ENCODE data around the gene ZNF592.
A peak's percentile ranks its signal among the peaks of the same experiment; 100 is the strongest.

Gene ZNF592

DNA sequence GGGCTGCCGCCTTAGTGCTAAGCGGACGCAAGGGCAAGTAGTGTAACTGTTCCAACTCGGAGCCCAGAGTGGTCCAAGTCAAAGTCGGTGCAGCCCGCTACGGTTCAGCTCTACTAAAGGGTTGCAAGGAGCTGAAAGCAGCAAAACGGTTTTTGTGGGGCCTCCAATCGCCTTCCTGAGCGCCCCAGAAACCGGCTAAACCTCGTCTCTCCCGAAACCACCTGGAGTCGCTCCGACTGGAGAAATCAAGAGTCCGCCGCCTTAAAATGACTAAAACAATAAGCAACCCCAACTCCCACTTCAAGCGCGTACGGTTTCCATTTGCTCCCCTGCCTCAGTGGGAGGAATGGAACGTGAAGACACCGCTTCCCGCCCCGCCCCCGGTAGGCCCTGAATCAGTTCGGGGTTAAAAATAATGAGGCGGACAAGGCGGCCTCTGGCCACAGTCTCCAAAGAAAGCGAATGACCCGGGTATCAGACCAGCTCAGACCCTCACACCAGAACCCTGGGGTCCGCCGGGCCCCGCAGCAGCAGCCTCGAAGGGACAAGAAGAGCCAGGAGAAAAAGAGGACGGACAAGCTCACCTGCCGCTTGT is 32.9 kb upstream of the ZNF592 start:
- DNase-seq (ENCODE audit: low read depth) = peak; percentile 28
- TF ChIP-seq, protein P1, sequence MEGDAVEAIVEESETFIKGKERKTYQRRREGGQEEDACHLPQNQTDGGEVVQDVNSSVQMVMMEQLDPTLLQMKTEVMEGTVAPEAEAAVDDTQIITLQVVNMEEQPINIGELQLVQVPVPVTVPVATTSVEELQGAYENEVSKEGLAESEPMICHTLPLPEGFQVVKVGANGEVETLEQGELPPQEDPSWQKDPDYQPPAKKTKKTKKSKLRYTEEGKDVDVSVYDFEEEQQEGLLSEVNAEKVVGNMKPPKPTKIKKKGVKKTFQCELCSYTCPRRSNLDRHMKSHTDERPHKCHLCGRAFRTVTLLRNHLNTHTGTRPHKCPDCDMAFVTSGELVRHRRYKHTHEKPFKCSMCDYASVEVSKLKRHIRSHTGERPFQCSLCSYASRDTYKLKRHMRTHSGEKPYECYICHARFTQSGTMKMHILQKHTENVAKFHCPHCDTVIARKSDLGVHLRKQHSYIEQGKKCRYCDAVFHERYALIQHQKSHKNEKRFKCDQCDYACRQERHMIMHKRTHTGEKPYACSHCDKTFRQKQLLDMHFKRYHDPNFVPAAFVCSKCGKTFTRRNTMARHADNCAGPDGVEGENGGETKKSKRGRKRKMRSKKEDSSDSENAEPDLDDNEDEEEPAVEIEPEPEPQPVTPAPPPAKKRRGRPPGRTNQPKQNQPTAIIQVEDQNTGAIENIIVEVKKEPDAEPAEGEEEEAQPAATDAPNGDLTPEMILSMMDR (IDR thresholded peaks at IDR 0.05; ENCODE audit: low read length, missing control alignments) = no peak
- peak overlapping the region; percentile 95 for H3K4me3 ChIP-seq (replicated peaks; ENCODE audit: low read depth, low read length)

- peak within 1 kb of the TSS; percentile 95 for H3K4me3 ChIP-seq (replicated peaks; ENCODE audit: low read depth, low read length)
- DNase-seq (ENCODE audit: low read depth) = peak; percentile 95
- TF ChIP-seq, protein P1 (IDR thresholded peaks at IDR 0.05; ENCODE audit: low read length, missing control alignments) = no peak
Observed at GRCh38 chr15:84716036-84716732, 32.2 kb upstream of the ZNF592 start, which contains the start of gene SEC11A. TSS of gene SEC11A (minus strand) at chr15:84716139. CDS start at chr15:84716075, 64 bp downstream.

DNA sequence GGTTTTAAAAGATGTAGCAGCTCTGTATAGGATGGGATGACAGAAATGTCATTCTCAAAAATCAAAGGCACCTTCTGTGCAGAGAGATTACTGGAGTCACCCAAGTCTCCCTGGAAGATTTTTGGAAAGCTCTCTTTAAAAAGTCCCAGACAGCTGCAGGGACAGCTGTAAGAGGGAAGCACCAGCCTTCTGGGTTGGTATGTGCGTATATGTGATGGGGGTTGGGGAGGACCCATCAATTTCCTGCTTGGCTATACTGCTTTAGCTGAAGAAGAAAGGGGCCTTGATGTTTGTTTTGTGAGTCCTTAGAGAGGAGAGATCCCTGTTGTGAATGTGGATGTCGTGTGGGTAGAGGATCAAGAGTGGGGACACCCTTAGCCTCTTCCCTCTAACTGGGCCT is 27.0 kb upstream of the ZNF592 start:
- TF ChIP-seq, protein P1 (IDR thresholded peaks at IDR 0.05; ENCODE audit: low read length, missing control alignments) = no peak
- DNase-seq (ENCODE audit: low read depth) = no peak
- H3K4me3 ChIP-seq (replicated peaks; ENCODE audit: low read depth, low read length) = no peak overlapping the region

GRCh38 chr15:84722628-84723027 is 25.8 kb upstream of the ZNF592 start:
- H3K4me3 ChIP-seq (replicated peaks; ENCODE audit: low read depth, low read length) = no peak overlapping the region
- TF ChIP-seq, protein P1 (IDR thresholded peaks at IDR 0.05; ENCODE audit: low read length, missing control alignments) = no peak
- no peak for DNase-seq (ENCODE audit: low read depth)

DNA sequence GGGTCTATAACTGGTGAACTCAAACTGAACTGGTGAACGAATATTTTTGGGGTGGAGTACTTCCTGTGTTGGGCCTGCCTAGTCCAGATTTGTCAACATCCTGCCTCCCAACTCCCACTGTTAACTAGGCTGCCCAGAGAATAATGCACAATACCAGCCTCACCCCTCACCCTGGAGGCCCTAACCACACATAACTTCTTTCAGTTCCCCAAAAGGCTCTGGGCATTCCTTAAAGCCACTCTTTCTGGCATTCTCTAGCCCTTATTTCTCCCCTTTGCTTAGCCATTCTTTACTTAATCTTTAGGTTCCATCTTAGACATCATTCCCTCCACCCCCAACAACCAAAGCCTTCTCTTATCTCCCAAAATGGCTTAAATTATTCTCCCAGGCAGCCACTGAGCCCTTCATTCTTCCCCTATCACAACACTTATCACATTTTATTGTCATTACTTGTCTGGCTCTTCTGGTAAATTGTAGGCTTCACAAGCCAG is 23.3 kb upstream of the ZNF592 start:
- TF ChIP-seq, protein P1 (IDR thresholded peaks at IDR 0.05; ENCODE audit: low read length, missing control alignments) = no peak
- peak; percentile 53 for DNase-seq (ENCODE audit: low read depth)
- H3K4me3 ChIP-seq (replicated peaks; ENCODE audit: low read depth, low read length) = no peak overlapping the region

DNA sequence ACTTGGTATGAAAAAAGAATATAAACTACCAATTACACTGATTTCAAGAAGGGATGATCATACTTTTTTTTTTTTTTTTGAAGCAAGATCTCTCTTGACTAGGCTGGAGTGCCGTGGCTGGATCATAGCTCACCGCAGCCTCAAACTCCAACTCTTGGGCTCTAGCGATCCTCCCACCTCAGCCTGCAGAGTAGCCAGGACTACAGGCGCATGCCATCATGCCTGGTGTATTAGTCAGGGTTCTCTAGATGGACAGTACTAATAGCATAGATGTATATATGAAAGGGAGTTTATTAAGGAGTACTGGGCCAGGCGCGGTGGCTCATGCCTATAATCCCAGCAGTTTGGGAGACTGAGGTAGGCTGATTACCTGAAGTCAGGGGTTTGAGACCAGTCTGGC is 21.0 kb upstream of the ZNF592 start:
- no peak overlapping the region for H3K4me3 ChIP-seq (replicated peaks; ENCODE audit: low read depth, low read length)
- peak; percentile 32 for DNase-seq (ENCODE audit: low read depth)
- TF ChIP-seq, protein P1 (IDR thresholded peaks at IDR 0.05; ENCODE audit: low read length, missing control alignments) = no peak

Measured in fibroblast of pulmonary artery (primary cell).